B cell (primary cell): ENCODE measurements around the gene XIRP2. TPM values are rescaled to one million over a fixed set of nuclear protein-coding genes. Genes with fewer than 3 reads are reported as not detected.

Source experiments
- ATAC-seq: fragments of 200-7000 bp; cut with Tn5 transposase; one replicate; pipeline ENCODE4 v1.10.0; 2021; ENCODE audit warnings: low read depth, mild to moderate bottlenecking, moderate number of reproducible peaks, moderate library complexity
- CTCF ChIA-PET: fragments of 350-600 bp; sonication (Branson Sonifier 250); formaldehyde crosslinking; loops from one replicate; lab custom pipeline; 2021; ENCODE audit warnings: antibody characterized with exemption, inconsistent platforms; lab: Charles Lee
- POLR2A ChIA-PET: fragments of 350-600 bp; sonication (Branson Sonifier 250); formaldehyde crosslinking; loops from one replicate; lab custom pipeline; 2021; ENCODE audit warnings: antibody characterized with exemption; lab: Charles Lee
- DNase-seq: peaks from one replicate; pipeline ENCODE4 v3.0.0; 2013
- H2AFZ ChIP-seq: 2 replicates; pipeline ENCODE4 v1.6.1; 2012; ENCODE audit warnings: mild to moderate bottlenecking, low read depth, low read length; ENCODE audit not compliant: insufficient read depth, poor library complexity, severe bottlenecking
- H3K27ac ChIP-seq, 2 donors: 1 replicate in 1 of 2; 2 replicates in 1 of 2; pipeline ENCODE4 v1.5.1; 2012 to 2013; ENCODE audit warnings: low read length in 2 of 2, mild to moderate bottlenecking in 2 of 2, moderate library complexity in 1 of 2
- H3K27me3 ChIP-seq, 4 experiments: fragments of 200-600 bp in 1 of 4; sonication (generic) in 1 of 4; replicated peaks in 1 of 4; 1 replicate in 2 of 4; 2 replicates in 2 of 4; pipeline versions ENCODE4 v1.6.1 to v1.7.0; 2013 to 2016; ENCODE audit warnings: low read length in 3 of 4, mild to moderate bottlenecking in 2 of 4, mixed read lengths in 1 of 4, moderate library complexity in 1 of 4; ENCODE audit not compliant: insufficient read depth in 4 of 4, control insufficient read depth in 3 of 4; ENCODE audit errors: control extremely low read depth in 1 of 4
- H3K36me3 ChIP-seq, 2 experiments: replicated peaks in 1 of 2; 1 replicate in 1 of 2; 2 replicates in 1 of 2; pipeline versions ENCODE4 v1.6.1 to v1.7.1; 2013; ENCODE audit warnings: low read length in 1 of 2; ENCODE audit not compliant: insufficient read depth in 2 of 2, control insufficient read depth in 1 of 2; ENCODE audit errors: control extremely low read depth in 1 of 2, extremely low read depth in 1 of 2
- H3K4me1 ChIP-seq, 2 donors: fragments of 200-600 bp in 1 of 2; sonication (generic) in 1 of 2; 1 replicate in 1 of 2; 2 replicates in 1 of 2; pipeline versions ENCODE4 v1.5.1 to v1.6.1; 2013 to 2017; ENCODE audit warnings: low read length in 2 of 2; ENCODE audit not compliant: control insufficient read depth in 2 of 2, insufficient read depth in 2 of 2
- H3K4me2 ChIP-seq: replicated peaks from 2 replicates; pipeline ENCODE3; 2012; ENCODE audit warnings: mild to moderate bottlenecking, low read depth, low read length; ENCODE audit not compliant: poor library complexity, severe bottlenecking
- H3K4me3 ChIP-seq, 5 experiments: fragments of 200-600 bp in 1 of 5; sonication (generic) in 1 of 5; 1 replicate in 3 of 5; 2 replicates in 2 of 5; pipeline versions ENCODE4 v1.5.1 to v1.7.0; 2011 to 2016; ENCODE audit warnings: low read length in 4 of 5, mild to moderate bottlenecking in 4 of 5, low read depth in 2 of 5, control low read depth in 1 of 5, moderate library complexity in 1 of 5; ENCODE audit not compliant: insufficient read depth in 1 of 5; ENCODE audit errors: control extremely low read depth in 1 of 5, extremely low read depth in 1 of 5
- H3K79me2 ChIP-seq: fragments of 200-600 bp; sonication (generic); one replicate; pipeline ENCODE4 v1.6.0; 2016; ENCODE audit warnings: low read length; ENCODE audit not compliant: control insufficient read depth, insufficient read depth
- H3K9ac ChIP-seq: fragments of 200-600 bp; sonication (generic); 2 replicates; pipeline ENCODE4 v1.6.1; 2017; ENCODE audit warnings: mild to moderate bottlenecking, low read length, moderate library complexity
- H3K9me3 ChIP-seq, 3 donors: one replicate each; pipeline versions ENCODE4 v1.6.1 to v1.7.1; 2013; ENCODE audit warnings: low read length in 2 of 3; ENCODE audit not compliant: control insufficient read depth in 2 of 3, insufficient read depth in 1 of 3; ENCODE audit errors: control extremely low read depth in 1 of 3
- H4K20me1 ChIP-seq: 2 replicates; pipeline ENCODE4 v1.6.0; 2012; ENCODE audit warnings: mild to moderate bottlenecking, low read length; ENCODE audit not compliant: insufficient read depth, control insufficient read depth, poor library complexity, severe bottlenecking
- H3K27ac Mint-ChIP-seq: one replicate; pipeline ENCODE4 v1.8.0; 2021; ENCODE audit warnings: mixed read lengths
- H3K27me3 Mint-ChIP-seq: one replicate; pipeline ENCODE4 v1.8.0; 2021; ENCODE audit warnings: mixed read lengths
- H3K4me1 Mint-ChIP-seq: one replicate; pipeline ENCODE4 v1.8.0; 2021; ENCODE audit warnings: mixed read lengths
- H3K4me3 Mint-ChIP-seq: one replicate; pipeline ENCODE4 v1.8.0; 2021; ENCODE audit warnings: mixed read lengths
- H3K9me3 Mint-ChIP-seq: one replicate; pipeline ENCODE4 v1.8.0; 2022; ENCODE audit warnings: mixed read lengths; ENCODE audit not compliant: insufficient read depth
- CTCF ChIP-seq: fragments of 200-600 bp; IDR thresholded peaks from one replicate; pipeline ENCODE4 v1.8.0; 2022; ENCODE audit warnings: antibody characterized with exemption, mild to moderate bottlenecking
- EZH2 ChIP-seq: IDR thresholded peaks from 2 replicates; pipeline ENCODE4 v1.6.1; 2012; ENCODE audit warnings: borderline replicate concordance, low read depth, mild to moderate bottlenecking, moderate library complexity, low read length; ENCODE audit not compliant: insufficient read depth, poor library complexity, severe bottlenecking
- WGBS: methylation state at CpG from one replicate; pipeline ENCODE4 v1.1.5; 2013; ENCODE audit warnings: missing lambda C conversion rate; ENCODE audit not compliant: insufficient coverage; 5-methylcytosine and 5-hydroxymethylcytosine counted together
- intact Hi-C: fragments of 100-400 bp; cut with micrococcal nuclease; formaldehyde crosslinking; loops from one replicate; pipeline ENCODE4 v1.10.0; 2022
- polyA plus RNA-seq: library from polyadenylated mRNA; depleted of rRNA; stranded (reverse); fragments of >200 nt; gene quantifications from 2 replicates; pipeline ENCODE4 v1.2.3, GENCODE V29; 2012
- total RNA-seq, 2 donors: library from RNA; stranded (reverse); fragments of 120-200 nt in 1 of 2; gene quantifications; 1 replicate in 1 of 2; 2 replicates in 1 of 2; pipeline versions ENCODE4 v1.2.3 to v1.2.4, GENCODE V29; 2013 to 2022

The XIRP2 gene
- total and polyA plus RNA-seq, 2 donors (not counting 1 experiment from before 2014, with no cell fraction given), result not detected

GRCh38 chr2:167100506-167100905 lies 212.2 kb downstream of the XIRP2 start:
- H3K4me3 Mint-ChIP-seq, result no peak overlapping the region
- H3K27me3 Mint-ChIP-seq, result no peaks in the 10 kb centered on the region
- ATAC-seq, result no peak
- CTCF ChIA-PET, result no interaction called here
- no peak overlapping the region for H3K4me3 ChIP-seq
- POLR2A ChIA-PET, result no interaction called here
- intact Hi-C loops, result no loop called here
- DNase-seq, result no peak
- H3K9me3 ChIP-seq, result peaks cover 0 to 11% (median 0%) of the 10 kb centered on the region in 3 donors
- H3K36me3 ChIP-seq, result no peaks in the 10 kb centered on the region
- H3K27me3 ChIP-seq, result no peaks in the 10 kb centered on the region
- no peaks in the 10 kb centered on the region for H3K4me1 Mint-ChIP-seq
- H2AFZ ChIP-seq, result no peak overlapping the region
- no peak overlapping the region for H3K9ac ChIP-seq
- no peak for TF ChIP-seq EZH2
- no peak for TF ChIP-seq CTCF
- no CpG with 5 or more reads among the region's 2 CpGs for WGBS
- no peak overlapping the region for H3K27ac ChIP-seq
- no peaks in the 10 kb centered on the region for H4K20me1 ChIP-seq
- no peak overlapping the region for H3K4me2 ChIP-seq
- no peak overlapping the region for H3K27ac Mint-ChIP-seq
- no peaks in the 10 kb centered on the region for H3K79me2 ChIP-seq
- H3K9me3 Mint-ChIP-seq, result peaks cover 7% of the 10 kb centered on the region
- H3K4me1 ChIP-seq, result no peaks in the 10 kb centered on the region

- Histone ChIP-seq H3K36me3 (no peaks in the 10 kb centered on the region), H3K9ac (no peak overlapping the region), H4K20me1 (no peaks in the 10 kb centered on the region), H3K79me2 (no peaks in the 10 kb centered on the region), H3K4me2 (no peak overlapping the region), H2AFZ (no peak overlapping the region), H3K4me3 (no peak overlapping the region), H3K4me1 (no peaks in the 10 kb centered on the region), H3K9me3 (peaks cover 0 to 11% (median 0%) of the 10 kb centered on the region in 3 donors), H3K27ac (no peak overlapping the region), H3K27me3 (no peaks in the 10 kb centered on the region)
- 92% methylated on average over 2 of the region's 5 CpGs for WGBS
- Mint-ChIP-seq H3K27me3 (no peaks in the 10 kb centered on the region), H3K4me1 (no peaks in the 10 kb centered on the region), H3K4me3 (no peak overlapping the region), H3K27ac (no peak overlapping the region), H3K9me3 (peaks cover under 1% of the 10 kb centered on the region)
- ChIA-PET POLR2A (no interaction called here), CTCF (no interaction called here)
- DNase-seq, result no peak
- TF ChIP-seq EZH2 (no peak), CTCF (no peak)
- ATAC-seq, result no peak
- intact Hi-C loops, result no loop called here
Observed at GRCh38 chr2:167103028-167103756, 214.9 kb downstream of the XIRP2 start.
